Activated naive CD8-positive, alpha-beta T cell treated with anti-CD3 and anti-CD28 coated beads for 36 hours (primary cell): ENCODE data around the gene PPAT. TPM values are rescaled to one million over a fixed set of nuclear protein-coding genes. Genes with fewer than 3 reads are reported as not detected.
A peak's percentile ranks its signal among the peaks of the same experiment; 100 is the strongest.
"Not testable (repeated sequence)": the region's sequence is repeated elsewhere in the genome, so short reads cannot be mapped to it uniquely, and the experiment has no call there.

Source experiments
- DNase-seq: peaks from one replicate; pipeline ENCODE4 v3.0.0; 2021
- H3K27ac Mint-ChIP-seq: one replicate; pipeline ENCODE4 v1.8.0; 2022; ENCODE audit warnings: mild to moderate bottlenecking, moderate library complexity, mixed read lengths
- H3K27me3 Mint-ChIP-seq: one replicate; pipeline ENCODE4 v1.8.0; 2022; ENCODE audit warnings: mild to moderate bottlenecking, mixed read lengths
- H3K36me3 Mint-ChIP-seq: one replicate; pipeline ENCODE4 v1.8.0; 2021; ENCODE audit warnings: mild to moderate bottlenecking, mixed read lengths
- H3K4me1 Mint-ChIP-seq: one replicate; pipeline ENCODE4 v1.8.0; 2021; ENCODE audit warnings: mixed read lengths
- H3K4me3 Mint-ChIP-seq: one replicate; pipeline ENCODE4 v1.8.0; 2022; ENCODE audit warnings: mild to moderate bottlenecking, moderate library complexity, mixed read lengths
- H3K9me3 Mint-ChIP-seq: one replicate; pipeline ENCODE4 v1.8.0; 2022; ENCODE audit warnings: mixed read lengths
- total RNA-seq, 2 experiments: library from RNA; stranded (reverse); gene quantifications; one replicate each; pipeline ENCODE4 v1.2.3, GENCODE V29; 2021

PPAT gene
- total RNA-seq, 2 experiments from 2014 or later: 68.9 to 69.0 TPM

GRCh38 chr4:56450342-56450741 lies 14.9 kb upstream of the PPAT start:
- peaks cover 13% of the 10 kb centered on the region for H3K4me1 Mint-ChIP-seq
- H3K9me3 Mint-ChIP-seq: no peaks in the 10 kb centered on the region
- DNase-seq: no peak
- no peaks in the 10 kb centered on the region for H3K27me3 Mint-ChIP-seq
- no peak overlapping the region for H3K27ac Mint-ChIP-seq
- H3K36me3 Mint-ChIP-seq: peaks cover 58% of the 10 kb centered on the region
- no peak overlapping the region for H3K4me3 Mint-ChIP-seq

DNA sequence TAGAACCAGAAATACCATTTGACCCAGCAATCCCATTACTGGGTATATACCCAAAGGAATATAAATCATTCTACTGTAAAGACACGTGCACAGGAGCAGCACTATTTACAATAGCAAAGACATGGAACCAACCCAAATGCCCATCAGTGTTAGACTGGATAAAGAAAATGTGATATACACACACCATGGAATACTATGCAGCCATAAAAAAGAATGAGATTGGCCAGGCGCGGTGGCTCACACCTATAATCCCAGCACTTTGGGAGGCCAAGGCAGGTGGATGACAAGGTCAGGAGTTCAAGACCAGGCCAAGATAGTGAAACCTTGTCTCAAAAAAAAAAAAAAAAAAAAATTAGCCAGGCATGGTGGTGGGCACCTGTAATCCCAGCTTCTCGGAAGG lies 14.1 kb upstream of the PPAT start:
- H3K36me3 Mint-ChIP-seq: peaks cover 59% of the 10 kb centered on the region
- not testable (repeated sequence) for H3K27me3 Mint-ChIP-seq, H3K9me3 Mint-ChIP-seq, H3K4me3 Mint-ChIP-seq, DNase-seq
- H3K27ac Mint-ChIP-seq: peak overlapping the region; percentile 67
- H3K4me1 Mint-ChIP-seq: peaks cover 17% of the 10 kb centered on the region

DNA sequence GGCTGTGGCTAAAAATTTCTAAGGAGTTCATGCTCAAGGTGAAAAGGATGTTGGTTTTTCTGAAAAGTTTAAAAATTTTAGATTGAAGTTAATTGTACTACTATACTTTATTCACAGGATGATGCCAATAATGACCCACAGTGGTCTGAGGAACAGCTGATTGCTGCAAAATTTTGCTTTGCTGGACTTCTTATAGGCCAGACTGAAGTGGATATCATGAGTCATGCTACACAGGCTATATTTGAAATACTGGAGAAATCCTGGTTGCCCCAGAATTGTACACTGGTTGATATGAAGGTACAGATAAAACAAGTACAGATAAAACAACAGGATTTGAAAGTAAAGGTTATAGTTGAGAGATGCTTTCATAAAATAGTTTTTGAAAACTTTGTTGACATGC lies 12.9 kb upstream of the PPAT start:
- H3K9me3 Mint-ChIP-seq: no peaks in the 10 kb centered on the region
- no peak overlapping the region for H3K27ac Mint-ChIP-seq
- no peaks in the 10 kb centered on the region for H3K27me3 Mint-ChIP-seq
- no peak overlapping the region for H3K4me3 Mint-ChIP-seq
- H3K4me1 Mint-ChIP-seq: peaks cover 20% of the 10 kb centered on the region
- no peak for DNase-seq
- peaks cover 62% of the 10 kb centered on the region for H3K36me3 Mint-ChIP-seq

DNA sequence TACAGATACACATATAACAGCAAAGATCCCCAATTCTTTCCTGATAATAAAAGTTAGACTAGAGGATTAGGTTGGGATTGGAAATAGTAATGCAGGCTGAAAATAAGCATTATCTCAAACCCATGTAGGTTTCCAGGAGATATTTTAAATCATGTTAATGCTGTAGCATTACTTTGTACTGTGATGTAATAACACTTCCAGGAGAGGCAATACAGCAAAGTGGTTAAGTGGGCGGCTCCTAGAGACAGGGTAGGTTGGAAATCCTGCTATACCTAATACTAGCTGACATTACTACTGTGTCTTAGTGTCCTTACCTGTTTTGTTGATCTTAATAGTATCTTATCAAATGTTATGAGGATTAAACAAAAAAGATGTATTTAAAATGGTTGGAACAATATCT lies 10.3 kb upstream of the PPAT start:
- DNase-seq: no peak
- Mint-ChIP-seq H3K4me3 (no peak overlapping the region), H3K9me3 (no peaks in the 10 kb centered on the region), H3K27ac (peak overlapping the region; percentile 14), H3K36me3 (peaks cover 65% of the 10 kb centered on the region), H3K4me1 (peaks cover 33% of the 10 kb centered on the region), H3K27me3 (no peaks in the 10 kb centered on the region)

DNA sequence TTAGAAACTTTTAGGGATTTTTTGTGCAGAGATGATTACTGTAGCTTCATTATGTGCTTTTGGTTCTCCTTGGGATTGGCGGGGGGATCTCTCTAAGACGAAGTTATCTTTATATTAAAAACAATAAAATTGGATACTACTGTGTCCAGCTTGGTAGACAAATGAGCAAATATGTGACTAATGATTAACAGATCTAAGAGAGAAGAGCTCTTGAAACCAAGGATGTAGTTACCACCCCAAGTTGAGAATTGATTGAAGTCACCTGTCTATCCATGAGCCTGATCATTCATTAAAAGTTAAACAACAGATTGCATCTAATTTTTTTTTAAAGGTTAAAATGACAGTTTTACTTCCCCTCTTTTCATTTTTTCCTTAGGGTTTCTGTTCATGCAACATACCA lies 9.3 kb upstream of the PPAT start:
- no peak for DNase-seq
- peaks cover 43% of the 10 kb centered on the region for H3K4me1 Mint-ChIP-seq
- no peak overlapping the region for H3K4me3 Mint-ChIP-seq
- no peaks in the 10 kb centered on the region for H3K9me3 Mint-ChIP-seq
- H3K27ac Mint-ChIP-seq: no peak overlapping the region
- no peaks in the 10 kb centered on the region for H3K27me3 Mint-ChIP-seq
- H3K36me3 Mint-ChIP-seq: peaks cover 67% of the 10 kb centered on the region

DNA sequence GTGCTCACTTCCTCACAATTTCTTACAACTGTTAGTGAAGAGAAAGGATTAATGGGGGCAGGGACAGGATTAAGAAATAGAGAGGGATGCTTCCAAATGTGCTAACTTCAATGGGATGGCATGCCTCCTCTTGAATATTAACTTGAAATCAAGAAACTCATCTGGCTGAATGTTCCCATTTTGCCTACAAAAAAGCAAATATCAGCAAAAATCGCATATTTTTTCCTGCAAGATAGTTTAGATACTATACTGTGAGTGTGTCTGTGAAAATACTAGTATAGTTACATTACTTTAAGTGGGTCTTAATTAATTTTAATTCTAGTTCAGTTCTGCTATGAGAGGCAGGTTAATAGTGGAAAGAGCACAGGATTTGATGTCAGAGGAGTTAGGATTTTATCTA lies 5.6 kb upstream of the PPAT start:
- H3K27ac Mint-ChIP-seq: no peak overlapping the region
- peaks cover 72% of the 10 kb centered on the region for H3K36me3 Mint-ChIP-seq
- no peak for DNase-seq
- peaks cover 5% of the 10 kb centered on the region for H3K27me3 Mint-ChIP-seq
- peak overlapping the region; percentile 27 for H3K4me3 Mint-ChIP-seq
- H3K9me3 Mint-ChIP-seq: no peaks in the 10 kb centered on the region
- peaks cover 44% of the 10 kb centered on the region for H3K4me1 Mint-ChIP-seq

DNA sequence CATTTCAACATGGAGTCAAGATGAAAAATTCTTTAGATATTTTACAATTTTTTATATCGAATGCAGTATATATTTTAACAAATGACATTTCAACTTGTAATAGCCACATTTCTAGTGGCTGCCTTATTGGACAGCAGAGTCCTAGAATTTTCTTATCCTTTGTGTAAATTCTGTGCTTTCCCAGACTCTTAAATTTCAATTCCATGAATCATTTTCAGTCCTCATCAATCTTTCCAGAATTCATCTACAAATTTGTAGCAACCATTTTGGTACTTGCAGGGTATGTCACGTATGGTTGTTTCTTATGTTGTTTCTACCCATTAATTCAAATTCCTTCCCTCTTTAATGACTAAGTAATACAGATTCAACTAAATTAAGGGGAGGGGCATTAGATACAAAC lies 3.4 kb upstream of the PPAT start:
- no peak for DNase-seq
- H3K36me3 Mint-ChIP-seq: peaks cover 65% of the 10 kb centered on the region
- no peak overlapping the region for H3K4me3 Mint-ChIP-seq
- no peak overlapping the region for H3K27ac Mint-ChIP-seq
- H3K27me3 Mint-ChIP-seq: peaks cover 5% of the 10 kb centered on the region
- H3K4me1 Mint-ChIP-seq: peaks cover 36% of the 10 kb centered on the region
- H3K9me3 Mint-ChIP-seq: no peaks in the 10 kb centered on the region

- Mint-ChIP-seq H3K4me3 (peak overlapping the region; percentile 96), H3K27ac (peak overlapping the region; percentile 97), H3K4me1 (peaks cover 37% of the 10 kb centered on the region), H3K9me3 (no peaks in the 10 kb centered on the region), H3K27me3 (peaks cover 5% of the 10 kb centered on the region), H3K36me3 (peaks cover 52% of the 10 kb centered on the region)
- DNase-seq: peak; percentile 52
Observed at GRCh38 chr4:56434599-56435139, 746 bp downstream of the PPAT start.

DNA sequence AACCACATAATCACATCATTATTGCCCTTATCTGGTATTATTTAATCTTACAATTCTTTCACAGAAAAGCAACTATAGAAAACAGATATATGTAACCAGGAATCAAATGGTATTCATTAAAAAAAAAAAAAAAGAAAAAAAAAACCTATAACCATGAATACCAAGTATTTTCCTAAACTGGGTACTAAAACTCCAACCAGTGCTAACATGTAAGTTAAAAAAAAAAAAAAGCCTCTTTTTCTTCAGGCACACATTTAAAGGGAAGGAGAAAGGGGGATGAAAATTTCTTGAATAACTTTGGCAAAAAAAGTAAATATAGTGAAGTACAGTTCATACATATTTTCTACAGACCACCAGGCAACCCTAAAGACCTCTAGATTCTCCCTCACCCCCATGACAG lies 2.1 kb downstream of the PPAT start:
- no peak for DNase-seq
- peaks cover 40% of the 10 kb centered on the region for H3K4me1 Mint-ChIP-seq
- H3K9me3 Mint-ChIP-seq: no peaks in the 10 kb centered on the region
- peaks cover 5% of the 10 kb centered on the region for H3K27me3 Mint-ChIP-seq
- H3K4me3 Mint-ChIP-seq: peak overlapping the region; percentile 96
- H3K27ac Mint-ChIP-seq: no peak overlapping the region
- peaks cover 41% of the 10 kb centered on the region for H3K36me3 Mint-ChIP-seq

DNA sequence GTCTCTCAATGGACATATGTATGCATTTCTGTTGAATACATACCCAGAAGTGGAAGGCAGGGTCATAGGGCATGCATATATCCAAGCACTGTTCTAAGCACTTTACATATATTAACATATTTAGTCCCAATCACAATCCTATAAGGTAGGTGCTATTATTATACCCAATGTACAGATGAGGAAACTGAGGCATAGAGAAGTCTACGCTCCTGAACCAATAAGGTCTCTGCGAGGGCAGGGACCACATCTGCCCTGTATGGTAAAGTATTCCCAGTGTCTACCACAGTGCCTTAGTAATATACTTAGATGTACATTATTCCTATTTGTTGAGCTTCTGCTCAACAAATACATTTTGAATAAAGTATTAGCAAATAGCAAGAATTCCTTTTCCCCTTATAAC lies 5.2 kb downstream of the PPAT start:
- Mint-ChIP-seq H3K4me1 (peaks cover 48% of the 10 kb centered on the region), H3K36me3 (peaks cover 33% of the 10 kb centered on the region)

GRCh38 chr4:56427179-56427578 lies 8.2 kb downstream of the PPAT start:
- Mint-ChIP-seq H3K4me1 (peaks cover 43% of the 10 kb centered on the region), H3K36me3 (peaks cover 21% of the 10 kb centered on the region), H3K27ac (no peak overlapping the region), H3K27me3 (no peaks in the 10 kb centered on the region), H3K9me3 (no peaks in the 10 kb centered on the region), H3K4me3 (no peak overlapping the region)
- DNase-seq: no peak

More for the DNA sequence above, 5.2 kb downstream of the PPAT start:
- no peak for DNase-seq
- no peaks in the 10 kb centered on the region for H3K9me3 Mint-ChIP-seq
- no peaks in the 10 kb centered on the region for H3K27me3 Mint-ChIP-seq
- H3K27ac Mint-ChIP-seq: no peak overlapping the region
- no peak overlapping the region for H3K4me3 Mint-ChIP-seq

GRCh38 chr4:56426273-56426672 lies 9.1 kb downstream of the PPAT start:
- no peak overlapping the region for H3K27ac Mint-ChIP-seq
- no peaks in the 10 kb centered on the region for H3K27me3 Mint-ChIP-seq
- peaks cover 41% of the 10 kb centered on the region for H3K4me1 Mint-ChIP-seq
- no peaks in the 10 kb centered on the region for H3K9me3 Mint-ChIP-seq
- no peak overlapping the region for H3K4me3 Mint-ChIP-seq
- no peak for DNase-seq
- H3K36me3 Mint-ChIP-seq: peaks cover 14% of the 10 kb centered on the region

DNA sequence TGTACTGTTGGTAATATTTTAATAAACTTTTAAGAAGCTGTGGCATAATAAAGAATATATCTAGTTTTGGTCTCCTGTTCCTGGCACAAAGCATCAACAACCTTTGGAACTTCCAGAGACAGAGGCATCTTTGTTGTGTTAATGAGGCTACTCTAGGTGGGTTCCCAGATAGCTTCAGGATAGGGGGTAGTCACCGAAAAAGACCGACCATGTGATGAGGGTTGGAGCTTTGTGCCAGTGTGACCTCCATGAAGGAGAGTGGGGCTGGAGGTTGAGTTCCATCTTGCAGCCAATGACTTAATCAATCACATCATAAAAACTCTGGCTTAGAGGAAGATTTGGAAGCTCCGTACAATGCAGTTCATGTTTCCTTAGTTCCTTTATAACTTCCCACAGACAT lies 9.9 kb downstream of the PPAT start:
- Mint-ChIP-seq H3K9me3 (no peaks in the 10 kb centered on the region), H3K27ac (no peak overlapping the region), H3K27me3 (no peaks in the 10 kb centered on the region), H3K4me1 (peaks cover 34% of the 10 kb centered on the region), H3K4me3 (no peak overlapping the region), H3K36me3 (peaks cover 11% of the 10 kb centered on the region)
- no peak for DNase-seq

DNA sequence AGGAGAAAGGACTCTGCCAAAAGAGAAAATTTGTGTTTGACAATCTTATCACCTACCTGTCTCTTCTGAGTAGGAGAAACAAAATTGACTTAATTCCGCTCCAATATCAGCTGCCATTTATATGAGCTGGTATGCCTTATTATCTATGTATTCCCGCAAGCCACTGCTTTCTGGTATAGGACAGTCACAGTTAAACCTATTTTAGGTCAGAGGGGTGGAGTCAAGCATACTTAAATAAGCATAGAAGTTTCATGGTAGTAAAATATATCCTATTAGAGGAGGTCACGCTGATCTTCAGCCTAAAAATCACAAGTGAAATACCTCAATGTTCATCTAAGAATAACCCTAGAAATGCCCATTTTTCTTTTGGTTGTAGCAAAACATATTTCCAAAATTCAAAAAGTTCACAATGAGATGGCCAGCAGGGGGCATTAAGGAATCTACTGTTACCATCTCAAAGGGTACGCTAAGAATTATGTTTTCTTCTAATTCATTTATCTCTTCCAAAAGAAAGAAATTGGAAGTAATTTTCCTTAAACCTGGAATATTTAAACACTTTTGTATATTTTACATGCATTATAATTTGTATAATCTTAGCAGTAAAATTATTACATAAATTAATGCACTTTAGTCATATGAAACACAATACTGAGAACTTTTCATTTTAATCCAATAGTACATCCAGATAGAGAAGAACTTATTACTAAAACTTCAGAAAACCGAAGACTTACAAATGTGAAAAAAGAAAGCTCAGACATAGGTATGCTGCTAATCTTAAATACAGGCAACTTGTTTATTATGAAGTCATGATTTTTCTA lies 10.5 kb downstream of the PPAT start:
- Mint-ChIP-seq H3K4me3 (no peak overlapping the region), H3K27me3 (no peaks in the 10 kb centered on the region), H3K4me1 (peaks cover 31% of the 10 kb centered on the region), H3K36me3 (peaks cover 11% of the 10 kb centered on the region), H3K9me3 (no peaks in the 10 kb centered on the region), H3K27ac (no peak overlapping the region)
- DNase-seq: no peak

DNA sequence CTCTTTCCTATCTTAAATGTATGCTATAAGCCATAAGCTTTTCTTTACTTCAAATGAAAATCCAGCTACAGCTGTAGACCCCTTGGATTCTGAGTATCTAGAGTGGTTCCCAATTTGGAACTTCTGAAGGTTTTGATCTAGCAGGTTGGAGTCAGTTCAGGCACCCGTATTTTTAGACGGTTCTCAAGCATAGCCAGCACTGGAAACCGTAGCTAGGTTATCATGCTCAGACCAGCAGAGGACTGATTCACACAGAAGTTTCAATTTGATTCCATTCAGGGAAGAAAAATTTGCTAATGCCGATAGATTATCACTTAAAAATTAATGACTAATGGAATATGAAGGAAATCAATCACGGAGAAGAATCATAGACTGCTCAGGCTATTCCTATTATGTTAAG lies 11.2 kb downstream of the PPAT start:
- Mint-ChIP-seq H3K9me3 (no peaks in the 10 kb centered on the region), H3K27me3 (no peaks in the 10 kb centered on the region), H3K27ac (no peak overlapping the region), H3K4me3 (no peak overlapping the region), H3K4me1 (peaks cover 25% of the 10 kb centered on the region), H3K36me3 (peaks cover 11% of the 10 kb centered on the region)
- no peak for DNase-seq

- no peaks in the 10 kb centered on the region for H3K9me3 Mint-ChIP-seq
- no peak overlapping the region for H3K4me3 Mint-ChIP-seq
- no peaks in the 10 kb centered on the region for H3K27me3 Mint-ChIP-seq
- no peak overlapping the region for H3K27ac Mint-ChIP-seq
- H3K4me1 Mint-ChIP-seq: peaks cover 17% of the 10 kb centered on the region
- DNase-seq: no peak
- no peaks in the 10 kb centered on the region for H3K36me3 Mint-ChIP-seq
Observed at GRCh38 chr4:56417396-56417795, 18.0 kb downstream of the PPAT start.
